ENCODE measurements around the gene MLPH.
A peak's percentile ranks its signal among the peaks of the same experiment; 100 is the strongest.

Gene MLPH

DNA sequence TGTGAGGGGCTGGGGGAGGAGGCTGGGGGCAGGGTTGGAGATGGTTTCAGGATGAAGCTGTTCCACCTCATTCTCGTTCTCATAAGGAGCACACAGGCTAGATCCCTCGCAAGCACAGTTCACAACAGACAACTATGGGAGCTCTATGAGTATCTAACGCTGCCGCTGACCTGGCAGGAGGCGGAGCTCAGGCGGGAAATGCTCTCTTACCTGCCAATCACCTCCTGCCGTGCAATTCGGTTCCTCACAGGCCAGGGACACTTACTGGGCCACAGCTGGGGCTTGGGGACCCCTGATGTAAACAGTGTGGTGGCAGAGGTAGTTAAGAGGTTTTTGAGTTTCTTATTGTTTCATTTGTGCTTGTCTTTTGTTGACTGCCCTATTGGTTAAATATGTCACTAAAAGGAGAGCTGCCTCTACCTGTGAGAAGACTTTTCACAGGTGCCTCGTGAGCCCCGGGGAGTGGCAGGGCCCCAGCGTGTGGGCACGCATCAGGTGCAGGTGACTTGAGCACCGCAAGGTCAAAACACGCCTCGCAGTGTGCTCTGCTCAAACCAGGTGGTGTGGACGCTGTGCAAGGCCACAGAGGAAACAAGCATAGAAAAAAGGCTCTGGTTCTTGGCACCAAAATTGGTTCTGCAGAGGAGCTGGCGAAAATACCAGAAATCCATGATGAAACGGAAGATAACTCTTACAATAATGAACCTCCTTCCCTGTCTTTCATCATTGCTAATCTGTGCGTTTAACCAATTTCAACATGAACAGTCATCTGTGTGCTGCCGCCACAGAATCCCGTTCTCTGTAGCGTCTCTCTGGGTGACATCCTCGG lies 10.2 kb downstream of the MLPH start:
- no peak for DNase-seq (ENCODE audit: low read depth)
- no peak overlapping the region for H3K4me3 ChIP-seq (replicated peaks; ENCODE audit: low read depth, low read length)
- TF ChIP-seq CTCF (IDR thresholded peaks at IDR 0.05; ENCODE audit: low read length, missing control alignments): no peak

DNA sequence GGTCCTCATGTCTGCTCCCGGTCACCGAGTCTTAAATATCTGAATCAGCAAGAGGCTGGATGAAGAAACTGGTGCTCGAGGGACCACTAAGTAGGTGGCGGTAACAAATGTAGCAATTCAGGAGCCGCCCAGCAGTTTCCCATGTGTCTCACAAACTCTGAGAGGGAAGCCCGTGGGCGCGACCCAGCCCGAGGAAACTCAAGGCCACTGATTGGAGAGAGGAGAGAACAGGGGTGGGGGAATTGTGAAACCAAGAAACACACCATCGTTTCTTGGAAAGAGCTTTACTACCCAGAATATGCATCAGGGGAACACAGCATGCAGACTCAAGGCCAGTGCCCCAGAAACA lies 10.8 kb downstream of the MLPH start:
- no peak overlapping the region for H3K4me3 ChIP-seq (replicated peaks; ENCODE audit: low read depth, low read length)
- DNase-seq (ENCODE audit: low read depth): no peak
- TF ChIP-seq CTCF (IDR thresholded peaks at IDR 0.05; ENCODE audit: low read length, missing control alignments): no peak

- H3K4me3 ChIP-seq (replicated peaks; ENCODE audit: low read depth, low read length): no peak overlapping the region
- TF ChIP-seq CTCF (IDR thresholded peaks at IDR 0.05; ENCODE audit: low read length, missing control alignments): no peak
- no peak for DNase-seq (ENCODE audit: low read depth)
Measured at GRCh38 chr2:237498341-237498740, 11.3 kb downstream of the MLPH start.

GRCh38 chr2:237500681-237501424 lies 13.8 kb downstream of the MLPH start:
- no peak for TF ChIP-seq CTCF (IDR thresholded peaks at IDR 0.05; ENCODE audit: low read length, missing control alignments)
- H3K4me3 ChIP-seq (replicated peaks; ENCODE audit: low read depth, low read length): peak overlapping the region; percentile 1
- DNase-seq (ENCODE audit: low read depth): peak; percentile 95

GRCh38 chr2:237501892-237502513 lies 15.0 kb downstream of the MLPH start:
- no peak for TF ChIP-seq CTCF (IDR thresholded peaks at IDR 0.05; ENCODE audit: low read length, missing control alignments)
- no peak for DNase-seq (ENCODE audit: low read depth)

GRCh38 chr2:237503201-237503600 lies 16.1 kb downstream of the MLPH start:
- no peak for DNase-seq (ENCODE audit: low read depth)
- no peak for TF ChIP-seq CTCF (IDR thresholded peaks at IDR 0.05; ENCODE audit: low read length, missing control alignments)
- H3K4me3 ChIP-seq (replicated peaks; ENCODE audit: low read depth, low read length): no peak overlapping the region

More at GRCh38 chr2:237501892-237502513, 15.0 kb downstream of the MLPH start:
- H3K4me3 ChIP-seq (replicated peaks; ENCODE audit: low read depth, low read length): no peak overlapping the region

All from fibroblast of pulmonary artery (primary cell).